ENCODE results near the gene SEH1L. TPM values are rescaled to one million over a fixed set of nuclear protein-coding genes. Genes with fewer than 3 reads are reported as not detected.
A peak's percentile ranks its signal among the peaks of the same experiment; 100 is the strongest.

The SEH1L gene
- total and polyA plus RNA-seq, 10 of the 15 experiments (the other 5 are each of a cell fraction or from before 2014, with no cell fraction given), result 27.5 to 109 (median 52.8) TPM

GRCh38 chr18:12998332-12999060 lies 50.7 kb downstream of the SEH1L start (continued):
- no peak for TF ChIP-seq ZNF274 (IDR thresholded peaks at IDR 0.05; ENCODE audit: insufficient read depth, insufficient read length)
- peak; percentile 69 for TF ChIP-seq NFIC (IDR thresholded peaks at IDR 0.05; ENCODE audit: low read depth, low read length)
- TF ChIP-seq POLR2AphosphoS2 (IDR thresholded peaks at IDR 0.05; ENCODE audit: low read depth, low read length), result no peak
- TF ChIP-seq, protein P1, sequence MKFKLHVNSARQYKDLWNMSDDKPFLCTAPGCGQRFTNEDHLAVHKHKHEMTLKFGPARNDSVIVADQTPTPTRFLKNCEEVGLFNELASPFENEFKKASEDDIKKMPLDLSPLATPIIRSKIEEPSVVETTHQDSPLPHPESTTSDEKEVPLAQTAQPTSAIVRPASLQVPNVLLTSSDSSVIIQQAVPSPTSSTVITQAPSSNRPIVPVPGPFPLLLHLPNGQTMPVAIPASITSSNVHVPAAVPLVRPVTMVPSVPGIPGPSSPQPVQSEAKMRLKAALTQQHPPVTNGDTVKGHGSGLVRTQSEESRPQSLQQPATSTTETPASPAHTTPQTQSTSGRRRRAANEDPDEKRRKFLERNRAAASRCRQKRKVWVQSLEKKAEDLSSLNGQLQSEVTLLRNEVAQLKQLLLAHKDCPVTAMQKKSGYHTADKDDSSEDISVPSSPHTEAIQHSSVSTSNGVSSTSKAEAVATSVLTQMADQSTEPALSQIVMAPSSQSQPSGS (IDR thresholded peaks at IDR 0.05; ENCODE audit: low read length), result peak; percentile 54
- TF ChIP-seq, protein P2, sequence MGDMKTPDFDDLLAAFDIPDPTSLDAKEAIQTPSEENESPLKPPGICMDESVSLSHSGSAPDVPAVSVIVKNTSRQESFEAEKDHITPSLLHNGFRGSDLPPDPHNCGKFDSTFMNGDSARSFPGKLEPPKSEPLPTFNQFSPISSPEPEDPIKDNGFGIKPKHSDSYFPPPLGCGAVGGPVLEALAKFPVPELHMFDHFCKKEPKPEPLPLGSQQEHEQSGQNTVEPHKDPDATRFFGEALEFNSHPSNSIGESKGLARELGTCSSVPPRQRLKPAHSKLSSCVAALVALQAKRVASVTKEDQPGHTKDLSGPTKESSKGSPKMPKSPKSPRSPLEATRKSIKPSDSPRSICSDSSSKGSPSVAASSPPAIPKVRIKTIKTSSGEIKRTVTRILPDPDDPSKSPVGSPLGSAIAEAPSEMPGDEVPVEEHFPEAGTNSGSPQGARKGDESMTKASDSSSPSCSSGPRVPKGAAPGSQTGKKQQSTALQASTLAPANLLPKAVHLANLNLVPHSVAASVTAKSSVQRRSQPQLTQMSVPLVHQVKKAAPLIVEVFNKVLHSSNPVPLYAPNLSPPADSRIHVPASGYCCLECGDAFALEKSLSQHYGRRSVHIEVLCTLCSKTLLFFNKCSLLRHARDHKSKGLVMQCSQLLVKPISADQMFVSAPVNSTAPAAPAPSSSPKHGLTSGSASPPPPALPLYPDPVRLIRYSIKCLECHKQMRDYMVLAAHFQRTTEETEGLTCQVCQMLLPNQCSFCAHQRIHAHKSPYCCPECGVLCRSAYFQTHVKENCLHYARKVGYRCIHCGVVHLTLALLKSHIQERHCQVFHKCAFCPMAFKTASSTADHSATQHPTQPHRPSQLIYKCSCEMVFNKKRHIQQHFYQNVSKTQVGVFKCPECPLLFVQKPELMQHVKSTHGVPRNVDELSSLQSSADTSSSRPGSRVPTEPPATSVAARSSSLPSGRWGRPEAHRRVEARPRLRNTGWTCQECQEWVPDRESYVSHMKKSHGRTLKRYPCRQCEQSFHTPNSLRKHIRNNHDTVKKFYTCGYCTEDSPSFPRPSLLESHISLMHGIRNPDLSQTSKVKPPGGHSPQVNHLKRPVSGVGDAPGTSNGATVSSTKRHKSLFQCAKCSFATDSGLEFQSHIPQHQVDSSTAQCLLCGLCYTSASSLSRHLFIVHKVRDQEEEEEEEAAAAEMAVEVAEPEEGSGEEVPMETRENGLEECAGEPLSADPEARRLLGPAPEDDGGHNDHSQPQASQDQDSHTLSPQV (IDR thresholded peaks at IDR 0.05), result no peak
- TF ChIP-seq SMC3 (IDR thresholded peaks at IDR 0.05; ENCODE audit: borderline replicate concordance, low read length), result no peak
- no peak for TF ChIP-seq ZNF207 (IDR thresholded peaks at IDR 0.05; ENCODE audit: borderline replicate concordance)
- TF ChIP-seq ZBED1 (IDR thresholded peaks at IDR 0.05; ENCODE audit: borderline replicate concordance), result no peak
- no peak for TF ChIP-seq ZBTB4 (CRISPR knock-in tag; IDR thresholded peaks at IDR 0.05)
- TF ChIP-seq SREBF1 (IDR thresholded peaks at IDR 0.05; ENCODE audit: low read length), result no peak
- TF ChIP-seq, protein P3, sequence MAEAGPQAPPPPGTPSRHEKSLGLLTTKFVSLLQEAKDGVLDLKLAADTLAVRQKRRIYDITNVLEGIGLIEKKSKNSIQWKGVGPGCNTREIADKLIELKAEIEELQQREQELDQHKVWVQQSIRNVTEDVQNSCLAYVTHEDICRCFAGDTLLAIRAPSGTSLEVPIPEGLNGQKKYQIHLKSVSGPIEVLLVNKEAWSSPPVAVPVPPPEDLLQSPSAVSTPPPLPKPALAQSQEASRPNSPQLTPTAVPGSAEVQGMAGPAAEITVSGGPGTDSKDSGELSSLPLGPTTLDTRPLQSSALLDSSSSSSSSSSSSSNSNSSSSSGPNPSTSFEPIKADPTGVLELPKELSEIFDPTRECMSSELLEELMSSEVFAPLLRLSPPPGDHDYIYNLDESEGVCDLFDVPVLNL (IDR thresholded peaks at IDR 0.05; ENCODE audit: low read depth, low read length), result no peak
- no peak for TF ChIP-seq CBX5 (IDR thresholded peaks at IDR 0.05; ENCODE audit: low read depth)
- TF ChIP-seq TARDBP (IDR thresholded peaks at IDR 0.05; ENCODE audit: borderline replicate concordance), result no peak
- peak; percentile 88 for TF ChIP-seq RUNX3 (IDR thresholded peaks at IDR 0.05; ENCODE audit: low read length)
- TF ChIP-seq SUZ12 (IDR thresholded peaks at IDR 0.05; ENCODE audit: unreplicated experiment), result no peak
- no peak for TF ChIP-seq ELK1 (IDR thresholded peaks at IDR 0.05; ENCODE audit: low read depth, low read length)
- no peak for TF ChIP-seq CEBPB (IDR thresholded peaks at IDR 0.05; ENCODE audit: borderline replicate concordance in 1 of 2, low read depth in 2 of 2, low read length in 2 of 2)
- TF ChIP-seq, protein P4, sequence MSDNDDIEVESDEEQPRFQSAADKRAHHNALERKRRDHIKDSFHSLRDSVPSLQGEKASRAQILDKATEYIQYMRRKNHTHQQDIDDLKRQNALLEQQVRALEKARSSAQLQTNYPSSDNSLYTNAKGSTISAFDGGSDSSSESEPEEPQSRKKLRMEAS (IDR thresholded peaks at IDR 0.05; ENCODE audit: low read depth, low read length), result no peak
- TF ChIP-seq STAT1 (conservative IDR thresholded peaks at IDR 0.05), result no peak
